Right atrium auricular region (tissue), 2 donors: ENCODE measurements around the gene MANEA. TPM values are rescaled to one million over a fixed set of nuclear protein-coding genes. Genes with fewer than 3 reads are reported as not detected.

Experiments used
- DNase-seq: peaks from one replicate; pipeline ENCODE4 v3.0.0-alpha.2; 2019; ENCODE audit warnings: low spot score
- H3K27ac ChIP-seq, 2 donors: fragments of 200-600 bp; sonication (generic); 1 replicate in 1 of 2; 2 replicates in 1 of 2; pipeline ENCODE4 v1.5.1; 2016 to 2019
- H3K27me3 ChIP-seq, 2 donors: fragments of 200-600 bp; sonication (generic); one replicate each; pipeline versions ENCODE4 v1.5.1 to v1.6.0; 2017 to 2019
- H3K36me3 ChIP-seq: fragments of 200-600 bp; sonication (generic); one replicate; pipeline ENCODE4 v1.5.1; 2016
- H3K4me1 ChIP-seq, 2 donors: fragments of 200-600 bp; sonication (generic); one replicate each; pipeline versions ENCODE4 v1.5.1 to v1.6.0; 2017 to 2019
- H3K4me3 ChIP-seq, 2 donors: fragments of 200-600 bp; sonication (generic); 1 replicate in 1 of 2; 2 replicates in 1 of 2; pipeline ENCODE4 v1.5.1; 2017 to 2019; ENCODE audit warnings: mild to moderate bottlenecking in 1 of 2, moderate library complexity in 1 of 2
- H3K9me3 ChIP-seq, 2 donors: fragments of 200-600 bp; sonication (generic); one replicate each; pipeline ENCODE4 v1.5.1; 2019
- total RNA-seq, 2 donors: library from RNA; depleted of rRNA; stranded (reverse); fragments of >200 nt; gene quantifications; one replicate each; pipeline ENCODE4 v1.1.0, GENCODE V29; 2016
- TF ChIP-seq, protein P1 (sequence below), 2 donors: fragments of 200-600 bp; sonication (generic); IDR thresholded peaks; one replicate each; pipeline ENCODE4 v1.5.1; 2019; ENCODE audit warnings: antibody characterized with exemption in 2 of 2

Gene MANEA
- total RNA-seq, 2 donors from 2014 or later: 6.5 to 7.5 TPM

- no peak for DNase-seq
- Histone ChIP-seq H3K4me3 (no peak overlapping the region), H3K4me1 (peaks cover 0 to 15% of the 10 kb centered on the region in 2 donors), H3K9me3 (no peaks in the 10 kb centered on the region), H3K27ac (peak overlapping the region; percentile 46 to 53), H3K27me3 (no peaks in the 10 kb centered on the region), H3K36me3 (no peaks in the 10 kb centered on the region)
- TF ChIP-seq, protein P1, sequence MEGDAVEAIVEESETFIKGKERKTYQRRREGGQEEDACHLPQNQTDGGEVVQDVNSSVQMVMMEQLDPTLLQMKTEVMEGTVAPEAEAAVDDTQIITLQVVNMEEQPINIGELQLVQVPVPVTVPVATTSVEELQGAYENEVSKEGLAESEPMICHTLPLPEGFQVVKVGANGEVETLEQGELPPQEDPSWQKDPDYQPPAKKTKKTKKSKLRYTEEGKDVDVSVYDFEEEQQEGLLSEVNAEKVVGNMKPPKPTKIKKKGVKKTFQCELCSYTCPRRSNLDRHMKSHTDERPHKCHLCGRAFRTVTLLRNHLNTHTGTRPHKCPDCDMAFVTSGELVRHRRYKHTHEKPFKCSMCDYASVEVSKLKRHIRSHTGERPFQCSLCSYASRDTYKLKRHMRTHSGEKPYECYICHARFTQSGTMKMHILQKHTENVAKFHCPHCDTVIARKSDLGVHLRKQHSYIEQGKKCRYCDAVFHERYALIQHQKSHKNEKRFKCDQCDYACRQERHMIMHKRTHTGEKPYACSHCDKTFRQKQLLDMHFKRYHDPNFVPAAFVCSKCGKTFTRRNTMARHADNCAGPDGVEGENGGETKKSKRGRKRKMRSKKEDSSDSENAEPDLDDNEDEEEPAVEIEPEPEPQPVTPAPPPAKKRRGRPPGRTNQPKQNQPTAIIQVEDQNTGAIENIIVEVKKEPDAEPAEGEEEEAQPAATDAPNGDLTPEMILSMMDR (IDR thresholded peaks at IDR 0.05): no peak
Measured at GRCh38 chr6:95545226-95545625, 32.1 kb upstream of the MANEA start.

- no peaks in the 10 kb centered on the region for H3K9me3 ChIP-seq
- DNase-seq: no peak
- H3K27ac ChIP-seq: peak overlapping the region in 1 of 2 donors; percentile 53
- peaks cover 0 to 15% of the 10 kb centered on the region in 2 donors for H3K4me1 ChIP-seq
- TF ChIP-seq, protein P1 (IDR thresholded peaks at IDR 0.05): no peak
- no peak overlapping the region for H3K4me3 ChIP-seq
- no peaks in the 10 kb centered on the region for H3K36me3 ChIP-seq
- no peaks in the 10 kb centered on the region for H3K27me3 ChIP-seq
Measured at GRCh38 chr6:95545686-95546085, 31.6 kb upstream of the MANEA start.

DNA sequence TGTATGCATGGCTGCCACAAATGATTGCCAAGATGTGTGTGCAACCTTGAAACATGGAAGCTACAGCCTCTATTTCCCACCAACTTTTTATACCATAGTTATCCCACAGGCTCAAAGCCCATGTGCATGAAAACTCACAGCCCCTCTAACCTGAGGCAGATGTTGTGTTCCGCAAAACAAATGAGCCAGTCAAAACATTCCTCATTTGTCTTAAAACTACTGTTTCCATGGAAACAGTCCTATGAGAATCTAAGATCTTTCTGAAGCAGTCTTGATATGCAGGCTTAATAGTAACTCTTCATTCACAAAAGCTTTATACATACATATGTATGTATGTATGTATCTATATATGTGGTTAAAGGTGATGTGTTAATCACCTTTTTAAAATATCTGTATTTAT lies 31.2 kb upstream of the MANEA start:
- Histone ChIP-seq H3K27ac (peak overlapping the region in 1 of 2 donors; percentile 53), H3K9me3 (no peaks in the 10 kb centered on the region), H3K4me3 (no peak overlapping the region), H3K27me3 (no peaks in the 10 kb centered on the region), H3K4me1 (peaks cover 0 to 15% of the 10 kb centered on the region in 2 donors), H3K36me3 (no peaks in the 10 kb centered on the region)
- TF ChIP-seq, protein P1 (IDR thresholded peaks at IDR 0.05): no peak
- no peak for DNase-seq

GRCh38 chr6:95547043-95547442 lies 30.3 kb upstream of the MANEA start:
- Histone ChIP-seq H3K36me3 (no peaks in the 10 kb centered on the region), H3K4me1 (peaks cover 0 to 15% of the 10 kb centered on the region in 2 donors), H3K4me3 (no peak overlapping the region), H3K27ac (no peak overlapping the region), H3K9me3 (no peaks in the 10 kb centered on the region), H3K27me3 (no peaks in the 10 kb centered on the region)
- TF ChIP-seq, protein P1 (IDR thresholded peaks at IDR 0.05): no peak
- no peak for DNase-seq

DNA sequence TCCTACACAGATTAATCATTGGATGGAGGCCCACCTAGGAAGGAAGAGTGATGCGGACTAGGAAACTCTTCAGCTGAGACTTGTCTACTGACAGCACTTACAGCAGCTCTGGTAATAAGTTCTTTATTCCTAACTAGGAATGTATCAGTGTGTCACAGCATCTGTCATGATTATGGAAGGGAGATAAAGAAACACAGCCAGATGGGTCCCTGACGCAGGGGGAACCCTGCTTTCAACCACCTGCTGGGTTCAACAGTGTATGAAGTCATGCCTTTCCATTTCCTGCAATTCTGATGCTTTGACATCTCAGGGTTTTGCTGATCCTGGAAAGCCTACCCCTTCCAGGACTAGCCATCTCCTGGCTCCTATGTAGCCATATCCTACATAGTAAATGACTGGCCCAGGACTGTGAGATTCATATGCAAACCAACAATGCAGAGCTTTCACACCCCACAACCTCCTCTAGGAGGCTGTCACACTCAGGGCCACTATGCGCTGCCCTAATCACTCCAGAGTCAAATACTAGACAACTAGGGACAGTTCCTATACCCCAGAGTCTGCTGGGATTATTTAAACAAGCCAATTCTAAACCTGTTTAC lies 29.0 kb upstream of the MANEA start:
- DNase-seq: no peak
- Histone ChIP-seq H3K27ac (no peak overlapping the region), H3K4me1 (peaks cover 0 to 15% of the 10 kb centered on the region in 2 donors), H3K4me3 (no peak overlapping the region), H3K36me3 (no peaks in the 10 kb centered on the region), H3K9me3 (no peaks in the 10 kb centered on the region), H3K27me3 (no peaks in the 10 kb centered on the region)
- TF ChIP-seq, protein P1 (IDR thresholded peaks at IDR 0.05): no peak
